ENCODE measurements around the gene TLR8.
"Not testable (repeated sequence)": the region's sequence is repeated elsewhere in the genome, so short reads cannot be mapped to it uniquely, and the experiment has no call there.

- TF ChIP-seq RAD21 (IDR thresholded peaks at IDR 0.05; ENCODE audit: low read length); CTCF (conservative IDR thresholded peaks at IDR 0.05; ENCODE audit: low read depth, low read length); RCOR1 (IDR thresholded peaks at IDR 0.05; ENCODE audit: insufficient replicate concordance, low read length); CHD1 (IDR thresholded peaks at IDR 0.05; ENCODE audit: low read depth, low read length); POLR2A (IDR thresholded peaks at IDR 0.05; ENCODE audit: low read depth, low read length); MAZ (IDR thresholded peaks at IDR 0.05; ENCODE audit: borderline replicate concordance, low read depth, low read length); RFX5 (IDR thresholded peaks at IDR 0.05; ENCODE audit: low read depth, low read length); SMC3 (IDR thresholded peaks at IDR 0.05; ENCODE audit: low read depth, low read length); MAFK (IDR thresholded peaks at IDR 0.05; ENCODE audit: low read depth, low read length): not testable (repeated sequence)
These were observed 34.1 kb downstream of the TLR8 start for GRCh38 chrX:12940471-12940870.

Measured in IMR-90 (cell line).